Cerebellar nuclear complex (tissue), 1 donor: ENCODE measurements around the gene ZNF326.
"Not testable (repeated sequence)": the region's sequence is repeated elsewhere in the genome, so short reads cannot be mapped to it uniquely, and the experiment has no call there.

Experiments used
- DNase-seq, 2 experiments: peaks; one replicate each; lab custom pipeline; 2025; lab: John Stamatoyannopoulos, UW

The ZNF326 gene

DNA sequence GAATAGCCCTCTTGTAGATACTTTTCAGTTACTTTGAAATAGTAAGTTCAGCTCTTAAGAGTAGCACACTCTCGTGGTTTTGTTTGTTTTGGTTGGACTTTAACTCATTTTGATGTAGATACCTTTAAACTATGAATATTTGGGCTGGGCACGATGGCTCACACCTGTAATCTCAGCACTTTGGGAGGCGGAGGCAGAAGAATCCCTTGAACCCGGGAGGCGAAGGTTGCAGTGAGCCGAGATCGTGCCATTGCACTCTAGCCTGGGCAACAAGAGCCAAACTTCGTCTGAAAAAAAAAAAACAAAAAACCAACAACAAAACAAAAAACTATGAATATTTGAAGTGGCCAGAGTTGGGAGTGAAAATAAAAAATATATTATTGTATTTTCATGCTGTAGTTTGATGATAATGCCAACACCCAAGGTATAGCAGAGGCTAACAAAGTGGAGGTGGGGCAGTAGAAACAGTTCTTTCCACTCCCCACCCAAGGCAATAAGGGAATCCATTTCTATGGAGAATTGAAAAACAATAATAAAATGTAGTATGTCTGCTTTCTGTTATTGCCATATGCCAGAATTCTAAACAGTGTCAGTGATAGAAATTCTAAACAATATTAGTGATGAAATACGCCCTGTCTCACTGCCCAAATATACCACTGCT lies 1.7 kb downstream of the ZNF326 start:
- no peak for DNase-seq

DNA sequence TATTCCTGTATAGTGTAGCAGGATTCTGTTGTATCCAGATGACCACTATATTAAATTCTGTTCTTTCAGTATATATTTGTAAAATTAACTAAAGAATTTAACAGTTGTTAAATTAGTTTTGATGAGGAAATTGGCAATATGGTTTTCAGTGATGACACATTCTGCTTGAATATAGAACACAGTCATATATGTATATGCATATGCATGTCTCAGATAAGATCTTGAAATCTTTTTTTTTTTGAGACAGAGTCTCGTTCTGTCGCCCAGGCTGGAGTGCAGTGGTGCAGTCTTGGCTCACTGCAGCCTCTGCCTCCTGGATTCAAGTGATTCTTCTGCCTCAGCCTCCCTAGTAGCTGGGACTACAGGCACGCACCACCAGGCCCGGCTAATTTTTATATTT lies 2.2 kb downstream of the ZNF326 start:
- DNase-seq: not testable (repeated sequence)

DNA sequence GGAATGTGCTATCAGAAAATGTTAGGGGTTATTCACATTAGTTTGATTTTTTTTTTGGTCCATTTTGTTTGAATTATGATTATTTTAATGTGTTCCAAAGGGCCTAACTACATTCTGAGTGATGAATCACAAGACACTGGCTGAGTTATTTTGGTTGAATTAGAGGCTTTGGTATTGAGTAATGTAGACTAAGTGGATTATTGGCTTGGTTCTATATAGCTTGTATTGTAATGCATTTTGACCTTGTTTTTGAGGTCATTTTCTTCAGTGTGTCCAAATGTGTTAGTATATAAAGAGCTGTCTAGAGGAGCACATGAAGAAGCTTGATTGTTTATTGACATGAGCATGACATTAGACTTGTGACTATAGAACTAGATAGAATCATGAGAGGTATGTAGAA lies 3.4 kb downstream of the ZNF326 start:
- DNase-seq: no peak

DNA sequence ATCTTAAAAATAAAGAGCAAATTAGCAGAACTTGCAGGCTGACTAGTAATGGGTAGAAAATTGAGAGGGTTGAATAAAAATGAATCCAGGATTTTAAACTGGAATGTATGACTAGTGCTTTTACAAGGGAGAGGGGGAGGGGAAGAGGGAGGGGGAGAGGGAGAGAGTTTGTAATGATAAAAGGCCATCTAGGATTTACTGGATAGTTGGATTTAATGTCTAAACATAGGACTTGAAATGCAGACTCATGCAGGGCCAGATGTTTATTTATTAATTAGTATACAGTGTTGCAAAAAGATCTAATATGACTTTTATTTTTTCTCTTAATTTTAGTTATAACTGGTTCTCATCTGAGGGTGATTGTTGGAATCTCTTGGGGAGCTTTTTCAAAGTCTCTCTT lies 4.3 kb downstream of the ZNF326 start:
- no peak for DNase-seq

DNA sequence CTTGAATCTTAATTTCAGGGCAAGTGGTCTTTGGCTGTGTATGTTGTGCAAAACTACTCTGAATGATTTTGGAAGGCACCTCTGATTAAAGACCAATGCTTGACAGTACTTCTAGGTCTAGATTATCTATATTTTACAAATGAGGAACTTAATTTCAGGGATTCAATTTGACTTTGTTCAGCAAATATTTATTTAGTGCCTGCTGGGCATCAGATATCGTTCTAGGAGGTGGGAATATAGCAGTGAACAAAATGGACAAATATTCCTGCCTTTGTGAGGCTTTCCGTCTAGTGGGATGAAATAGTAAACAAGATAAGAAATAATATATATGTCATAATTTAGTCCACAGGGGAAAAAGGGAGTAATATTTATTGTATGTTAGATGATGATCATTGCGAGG lies 4.7 kb downstream of the ZNF326 start:
- DNase-seq: no peak

DNA sequence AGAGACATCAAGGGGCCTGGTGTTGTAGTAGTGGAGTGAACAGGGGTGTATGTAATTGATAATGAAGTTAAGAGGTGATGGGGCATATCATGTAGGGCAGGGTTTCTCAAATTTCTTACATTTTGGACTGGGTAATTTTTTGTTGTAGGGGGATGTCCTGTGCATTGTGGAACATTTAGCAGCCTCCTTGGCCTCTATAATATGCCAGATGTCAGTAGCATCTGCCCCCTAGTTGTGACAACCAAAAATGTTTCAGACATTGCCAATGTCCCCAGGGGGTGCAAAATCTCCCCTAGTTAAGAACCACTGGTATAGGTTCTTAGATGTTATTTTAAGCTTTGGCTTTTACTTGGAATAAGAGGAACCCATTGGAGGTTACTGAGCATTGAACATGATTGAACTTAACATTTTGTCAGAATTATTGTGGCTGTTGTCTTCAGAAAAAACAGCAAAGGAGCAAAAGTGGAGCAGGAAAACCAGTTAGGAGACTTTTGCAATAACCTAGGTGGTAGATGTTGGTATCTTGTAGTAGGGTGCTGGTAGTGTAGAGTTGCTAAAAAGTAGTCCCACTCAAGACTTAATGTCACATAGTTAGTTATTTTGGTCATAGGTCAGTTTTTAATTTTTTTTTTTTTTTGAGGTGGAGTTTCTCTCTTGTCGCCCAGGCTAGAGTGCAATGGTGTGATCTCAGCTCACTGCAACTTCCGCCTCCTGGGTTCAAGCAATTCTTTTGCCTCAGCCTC lies 6.2 kb downstream of the ZNF326 start:
- DNase-seq: no peak

DNA sequence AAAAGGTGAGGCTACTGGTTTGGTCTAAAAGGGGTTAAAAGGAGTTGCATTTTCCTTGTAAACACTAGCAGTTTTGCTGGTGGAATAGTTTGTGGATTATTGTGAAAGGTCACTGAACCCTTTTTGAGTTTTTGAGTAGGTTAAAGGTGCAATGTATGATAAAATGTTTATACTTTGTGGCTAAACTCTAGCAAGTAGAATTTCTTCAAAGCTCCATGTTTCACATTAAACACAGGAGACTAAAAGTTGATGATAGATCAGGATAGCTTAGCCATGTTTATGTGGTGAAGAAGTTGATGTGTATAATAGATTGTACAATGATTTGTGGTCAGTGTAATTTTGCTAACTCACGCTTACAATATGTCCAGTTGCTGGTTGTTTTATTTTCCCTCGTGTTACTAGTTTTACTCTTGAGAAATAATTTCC lies 13.1 kb downstream of the ZNF326 start:
- DNase-seq: no peak

DNA sequence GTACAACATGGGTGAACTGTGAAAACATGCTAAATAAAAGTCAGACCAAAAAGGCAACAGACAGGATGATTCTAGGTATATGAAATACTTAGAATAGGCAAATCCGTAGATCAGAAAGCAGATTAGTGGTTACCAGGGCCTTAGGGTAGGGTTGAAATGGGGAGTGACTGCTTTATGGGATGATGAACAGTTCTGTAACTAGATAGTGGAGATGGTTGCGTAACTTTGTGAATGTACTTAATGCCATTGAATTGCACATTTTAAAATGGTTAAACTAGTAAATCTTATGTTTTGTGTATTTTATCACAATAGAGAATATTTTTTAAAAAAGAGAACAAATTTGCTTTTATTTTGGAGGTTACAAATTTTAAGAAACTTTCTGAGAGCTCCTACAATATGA lies 17.4 kb downstream of the ZNF326 start:
- DNase-seq: no peak

DNA sequence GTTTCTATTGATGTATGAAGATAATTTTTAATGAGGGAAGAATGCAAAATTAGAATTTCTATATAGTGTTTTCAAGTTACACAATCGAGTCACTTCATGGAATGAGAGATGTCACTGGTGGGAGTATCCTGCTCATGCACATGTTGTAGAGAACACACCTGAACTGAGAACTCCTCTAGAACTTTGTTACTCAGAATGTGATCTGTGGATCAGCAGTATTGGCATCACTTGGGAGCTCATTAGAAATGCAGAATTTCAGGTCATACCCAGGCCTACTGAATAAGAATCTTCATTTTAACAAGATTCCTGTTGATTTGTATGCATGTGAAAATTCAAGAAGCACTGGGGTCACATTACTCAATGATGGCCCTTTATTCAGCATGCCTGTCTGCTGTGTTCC lies 28.8 kb downstream of the ZNF326 start:
- DNase-seq: no peak

DNA sequence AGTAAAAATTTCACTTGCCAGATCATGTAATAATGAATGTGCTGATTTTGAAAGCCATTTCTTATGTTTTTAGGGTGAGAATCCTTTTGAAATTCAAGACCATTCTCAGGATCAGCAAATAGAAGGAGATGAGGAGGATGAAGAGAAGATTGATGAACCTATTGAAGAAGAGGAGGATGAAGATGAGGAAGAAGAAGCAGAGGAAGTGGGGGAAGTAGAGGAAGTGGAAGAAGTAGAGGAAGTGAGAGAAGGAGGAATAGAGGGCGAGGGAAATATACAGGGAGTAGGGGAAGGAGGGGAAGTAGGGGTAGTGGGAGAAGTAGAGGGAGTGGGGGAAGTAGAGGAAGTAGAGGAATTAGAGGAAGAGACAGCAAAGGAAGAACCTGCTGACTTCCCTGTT lies 32.4 kb downstream of the ZNF326 start:
- DNase-seq: no peak

DNA sequence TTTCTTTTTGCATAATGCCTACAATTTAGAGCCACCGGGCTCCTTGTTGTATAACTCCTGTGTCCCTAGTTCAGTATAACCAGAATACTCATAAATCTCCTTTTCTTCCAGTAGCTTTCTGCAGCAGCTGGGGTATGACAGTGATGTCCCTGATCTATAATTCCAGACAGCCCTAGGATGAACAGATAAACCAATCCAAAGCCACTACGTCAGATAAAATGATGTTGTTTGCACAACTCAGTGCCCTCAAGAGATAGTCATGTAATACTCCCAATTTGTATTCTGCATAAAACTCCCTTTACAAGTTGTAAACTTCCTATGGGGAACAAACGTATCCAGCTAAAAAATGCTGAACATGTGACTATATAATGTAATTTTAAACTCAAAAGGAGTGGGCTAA lies 44.7 kb downstream of the ZNF326 start:
- no peak for DNase-seq

DNA sequence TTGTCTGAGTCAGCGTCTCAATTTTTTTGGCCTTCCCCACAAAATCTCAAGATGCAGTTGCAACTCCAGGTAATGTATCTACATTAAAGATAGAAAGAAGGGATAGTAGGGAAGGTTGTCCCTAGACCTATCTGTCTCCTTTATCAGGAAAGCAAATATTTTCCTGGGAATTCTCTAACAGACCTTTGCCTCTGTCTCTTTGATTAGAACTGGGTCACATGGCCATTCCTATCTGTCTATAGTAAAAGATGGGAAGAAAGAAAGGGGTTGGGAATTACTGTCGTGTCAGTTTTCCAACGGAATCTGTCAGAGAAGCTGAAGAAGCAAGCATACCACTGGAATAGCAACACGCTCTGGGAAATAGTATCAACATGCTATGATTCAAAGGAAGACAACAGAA lies 48.7 kb downstream of the ZNF326 start:
- DNase-seq: no peak

DNA sequence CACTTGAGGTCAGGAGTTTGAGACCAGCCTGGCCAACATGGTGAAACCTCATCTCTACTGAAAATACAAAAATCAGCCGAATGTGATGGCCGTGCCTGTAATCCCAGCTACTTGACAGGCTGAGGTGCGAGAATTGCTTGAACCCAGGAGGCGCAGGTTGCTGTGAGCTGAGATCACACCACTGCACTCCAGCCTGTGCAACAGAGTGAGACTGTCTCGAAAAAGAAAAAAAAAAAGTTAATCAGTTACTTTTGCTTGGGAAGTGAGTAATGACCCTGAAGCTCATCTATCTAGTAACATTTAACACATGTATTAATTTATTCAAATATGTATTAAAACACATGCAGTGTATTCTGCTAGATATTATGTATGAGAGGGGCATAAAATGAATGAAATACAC lies 49.4 kb downstream of the ZNF326 start:
- DNase-seq: no peak

DNA sequence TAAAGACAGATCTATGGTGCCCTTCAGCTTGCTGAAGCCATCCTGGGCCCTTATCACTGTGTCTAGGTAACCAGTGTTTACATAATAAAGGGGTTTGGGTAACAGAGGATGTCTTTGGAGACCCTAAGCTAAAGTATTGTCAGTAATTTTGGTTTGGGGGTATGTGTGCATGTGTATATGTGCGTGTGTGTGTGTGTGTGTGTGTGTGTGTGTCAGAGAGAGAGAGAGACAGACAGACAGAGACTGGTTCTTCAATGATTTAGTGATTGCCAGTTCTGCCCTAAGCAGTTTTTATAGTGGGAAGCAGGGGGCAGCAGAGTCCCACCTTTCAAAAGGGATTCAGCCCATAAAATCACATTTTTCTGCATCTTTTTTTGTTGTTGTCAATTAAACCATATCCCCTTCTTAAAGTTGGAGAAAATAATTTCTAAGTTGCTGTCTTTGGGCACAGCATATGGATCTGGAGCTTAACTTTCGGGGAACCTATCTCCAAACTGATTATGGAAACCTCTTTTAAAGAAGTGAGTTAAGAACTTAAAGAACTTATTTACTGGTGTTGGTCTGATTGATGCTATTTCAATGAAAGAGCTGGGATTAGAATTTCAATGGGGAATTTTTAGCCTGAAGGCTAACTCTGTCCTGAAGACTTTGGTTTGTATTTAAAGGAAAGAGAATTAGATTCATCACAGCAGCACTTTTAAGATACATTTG lies 51.1 kb downstream of the ZNF326 start:
- DNase-seq: no peak

DNA sequence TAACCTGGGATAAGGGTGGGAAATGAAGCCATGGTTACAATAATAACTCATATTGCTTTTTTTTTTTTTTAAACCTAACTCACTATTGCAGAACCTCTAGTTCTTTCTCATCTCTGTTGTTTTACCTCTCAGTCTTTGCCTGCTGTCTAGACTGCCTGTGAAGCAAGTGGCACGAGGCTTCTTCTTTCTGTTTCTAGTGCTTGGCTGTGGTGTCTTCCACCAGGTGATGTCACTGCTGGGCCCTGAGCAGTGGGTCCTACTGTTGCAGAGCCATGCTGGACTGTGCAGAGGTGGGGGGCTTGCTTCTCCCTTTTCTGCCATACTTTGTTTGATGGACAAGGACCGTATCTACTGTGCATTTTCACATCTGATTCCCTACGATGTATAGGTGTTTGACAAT lies 51.7 kb downstream of the ZNF326 start:
- DNase-seq: no peak

DNA sequence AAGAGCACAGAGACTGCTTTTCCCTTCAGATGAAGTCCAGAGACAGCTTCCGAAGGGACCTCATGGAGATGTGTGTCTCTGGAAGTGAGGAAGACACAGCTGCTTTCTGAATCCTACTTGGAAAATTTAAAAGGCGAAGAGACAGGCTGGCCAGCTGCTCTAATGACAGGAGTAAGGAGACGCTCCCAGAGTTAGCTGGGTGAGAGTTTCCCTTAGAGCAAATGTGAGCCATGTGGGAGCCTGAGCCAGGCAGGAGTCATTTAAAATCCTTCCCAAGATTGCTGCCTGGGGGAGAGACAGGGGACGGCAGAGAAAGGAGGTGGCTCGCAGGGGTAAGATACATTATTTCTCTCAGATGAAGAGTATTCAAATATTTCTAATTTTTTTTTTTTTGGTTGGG lies 53.1 kb downstream of the ZNF326 start:
- DNase-seq: no peak

DNA sequence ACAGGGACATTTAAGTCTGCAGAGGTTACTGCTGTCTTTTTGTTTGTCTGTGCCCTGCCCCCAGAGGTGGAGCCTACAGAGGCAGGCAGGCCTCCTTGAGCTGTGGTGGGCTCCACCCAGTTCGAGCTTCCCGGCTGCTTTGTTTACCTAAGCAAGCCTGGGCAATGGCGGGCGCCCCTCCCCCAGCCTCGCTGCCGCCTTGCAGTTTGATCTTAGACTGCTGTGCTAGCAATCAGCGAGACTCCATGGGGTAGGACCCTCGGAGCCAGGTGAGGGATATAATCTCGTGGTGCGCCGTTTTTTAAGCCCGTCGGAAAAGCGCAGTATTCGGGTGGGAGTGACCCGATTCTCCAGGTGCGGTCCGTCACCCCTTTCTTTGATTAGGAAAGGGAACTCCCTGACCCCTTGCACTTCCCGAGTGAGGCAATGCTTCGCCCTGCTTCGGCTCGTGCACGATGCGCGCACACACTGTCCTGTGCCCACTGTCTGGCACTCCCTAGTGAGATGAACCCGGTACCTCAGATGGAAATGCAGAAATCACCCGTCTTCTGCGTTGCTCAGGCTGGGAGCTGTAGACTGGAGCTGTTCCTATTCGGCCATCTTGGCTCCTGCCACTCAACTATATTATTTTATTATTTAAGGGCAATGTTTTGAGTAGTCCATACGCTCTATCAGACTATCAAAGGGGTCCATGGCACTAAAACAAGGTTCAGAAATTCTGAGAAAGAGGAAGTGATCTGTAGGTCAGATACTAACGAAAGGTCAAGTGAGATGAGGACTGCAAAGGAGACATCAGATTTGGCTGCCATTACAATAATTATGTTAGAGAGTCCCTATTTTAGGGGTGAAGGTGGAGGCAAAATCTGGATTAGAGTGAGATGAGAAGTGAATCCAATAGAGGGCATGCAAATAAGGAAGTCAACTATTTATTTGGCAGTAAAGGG lies 68.1 kb downstream of the ZNF326 start:
- not testable (repeated sequence) for DNase-seq

DNA sequence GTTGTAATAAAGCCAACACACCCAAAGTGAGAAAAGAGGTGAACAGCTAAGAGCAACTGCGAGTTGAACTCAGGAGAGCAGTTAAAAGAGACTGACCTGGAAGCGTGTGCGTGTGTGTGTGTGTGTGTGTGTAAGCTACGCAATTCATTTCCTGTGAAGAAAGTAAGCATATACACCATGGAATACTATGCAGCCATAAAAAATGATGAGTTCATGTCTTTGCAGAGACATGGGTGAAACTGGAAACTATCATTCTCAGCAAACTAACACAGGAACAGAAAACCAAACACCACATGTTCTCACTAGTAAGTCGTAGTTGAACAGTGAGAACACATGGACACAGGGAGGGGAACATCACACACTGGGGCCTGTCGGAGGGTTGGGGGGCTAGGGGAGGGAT lies 69.2 kb downstream of the ZNF326 start:
- DNase-seq: not testable (repeated sequence)

DNA sequence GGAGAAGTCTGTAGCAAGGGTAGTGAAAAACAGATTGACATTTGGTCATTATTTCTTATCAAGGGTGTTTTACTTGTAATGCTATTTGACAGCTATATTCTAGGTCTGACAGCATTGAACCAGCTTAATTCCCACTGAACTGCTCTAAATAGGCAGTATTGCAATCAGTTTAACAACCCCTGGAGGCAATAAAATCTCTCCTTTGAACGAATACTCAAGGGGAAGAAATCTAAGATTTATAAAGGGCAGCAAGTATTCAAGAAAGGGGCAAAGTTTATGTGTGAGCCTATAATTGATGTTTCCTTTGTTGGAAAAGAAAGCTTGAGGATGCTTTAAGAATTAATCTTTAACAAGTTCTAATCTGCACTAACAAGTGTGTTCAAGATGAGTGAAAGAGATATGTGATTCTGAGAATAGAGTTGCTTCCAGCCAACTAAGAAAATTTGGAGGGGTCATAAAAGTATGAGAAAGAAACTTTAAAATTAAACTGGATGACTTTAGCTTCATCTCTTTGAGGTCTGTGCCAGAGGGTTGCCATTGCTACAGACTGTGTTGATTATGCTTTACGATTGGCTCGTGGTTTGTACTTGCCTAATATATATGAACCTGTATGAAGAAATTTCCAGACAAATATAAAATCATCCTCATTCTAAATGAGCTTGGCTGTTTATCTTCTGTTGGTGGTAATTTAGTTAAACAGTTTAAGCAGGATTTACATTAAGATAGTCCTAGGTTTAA lies 72.5 kb downstream of the ZNF326 start:
- DNase-seq: no peak

DNA sequence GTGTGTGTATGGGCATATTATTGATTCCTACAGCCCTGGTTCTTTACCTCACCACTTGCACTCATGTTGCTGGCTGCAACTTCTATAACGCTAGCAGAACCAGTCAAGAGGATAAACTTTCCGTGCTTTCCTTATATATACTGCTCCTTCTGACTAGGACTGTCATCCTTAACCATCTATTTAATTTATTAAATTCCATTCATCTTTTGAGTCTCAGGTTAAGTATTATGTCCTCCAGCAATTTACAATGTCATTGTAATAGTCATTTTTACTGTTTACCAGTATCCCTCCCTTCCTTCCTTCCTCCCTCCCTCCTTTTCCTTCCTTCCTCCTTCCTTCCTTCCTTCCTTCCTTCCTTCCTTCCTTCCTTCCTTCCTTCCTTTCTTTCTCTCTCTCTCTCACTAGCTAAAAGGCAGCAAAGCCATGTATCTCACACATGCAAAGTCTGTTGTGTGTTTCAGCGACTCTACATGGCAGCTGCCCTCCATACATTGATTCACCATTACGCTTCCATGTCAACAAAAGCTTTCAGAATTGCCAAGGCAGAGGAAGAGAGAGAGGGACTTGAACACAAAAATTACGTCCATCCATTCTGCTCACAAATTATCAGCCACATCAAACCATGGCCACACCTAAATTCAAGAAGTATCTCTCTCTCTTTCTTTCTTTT lies 73.8 kb downstream of the ZNF326 start:
- no peak for DNase-seq

DNA sequence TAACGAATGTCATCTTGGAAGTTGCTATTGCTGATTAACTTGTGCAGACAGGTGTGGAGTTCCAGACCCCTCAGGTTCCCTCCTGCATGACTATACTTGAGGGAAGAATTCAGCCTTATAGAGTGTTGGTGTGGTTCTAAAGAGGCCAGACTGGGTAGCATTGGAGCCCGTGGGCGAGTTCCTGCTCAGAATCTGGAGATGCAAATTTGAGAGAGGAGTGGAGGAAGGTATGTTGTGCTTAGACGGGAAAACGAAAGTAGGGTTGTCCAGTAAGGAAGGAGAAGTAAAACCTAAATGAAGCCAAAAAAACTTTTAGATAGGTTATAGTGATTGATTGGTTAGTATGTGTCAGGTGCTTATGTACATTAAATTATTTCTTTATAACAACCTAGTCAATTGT lies 79.2 kb downstream of the ZNF326 start:
- DNase-seq: no peak
